ENCODE measurements around the gene SNX5.

DNA sequence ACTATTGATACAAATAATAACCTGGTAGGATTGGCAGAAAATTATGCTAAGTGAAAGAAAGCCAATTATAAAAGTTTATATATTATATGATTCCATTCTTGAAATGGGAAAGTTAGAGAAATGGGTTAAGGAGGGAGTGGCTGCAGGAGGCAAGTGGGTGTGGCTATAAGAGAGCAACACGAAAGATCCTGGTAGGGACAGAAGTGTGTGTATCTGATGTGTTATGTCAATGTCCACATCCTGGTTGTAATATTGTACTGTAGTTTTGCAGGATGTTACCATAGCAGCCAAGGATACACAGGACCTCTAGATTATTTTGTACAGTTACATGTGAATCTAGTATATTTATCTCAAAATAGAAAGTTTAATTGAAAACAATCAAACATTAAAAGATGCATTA is 46.8 kb downstream of the SNX5 start:
- TF ChIP-seq, protein P1, sequence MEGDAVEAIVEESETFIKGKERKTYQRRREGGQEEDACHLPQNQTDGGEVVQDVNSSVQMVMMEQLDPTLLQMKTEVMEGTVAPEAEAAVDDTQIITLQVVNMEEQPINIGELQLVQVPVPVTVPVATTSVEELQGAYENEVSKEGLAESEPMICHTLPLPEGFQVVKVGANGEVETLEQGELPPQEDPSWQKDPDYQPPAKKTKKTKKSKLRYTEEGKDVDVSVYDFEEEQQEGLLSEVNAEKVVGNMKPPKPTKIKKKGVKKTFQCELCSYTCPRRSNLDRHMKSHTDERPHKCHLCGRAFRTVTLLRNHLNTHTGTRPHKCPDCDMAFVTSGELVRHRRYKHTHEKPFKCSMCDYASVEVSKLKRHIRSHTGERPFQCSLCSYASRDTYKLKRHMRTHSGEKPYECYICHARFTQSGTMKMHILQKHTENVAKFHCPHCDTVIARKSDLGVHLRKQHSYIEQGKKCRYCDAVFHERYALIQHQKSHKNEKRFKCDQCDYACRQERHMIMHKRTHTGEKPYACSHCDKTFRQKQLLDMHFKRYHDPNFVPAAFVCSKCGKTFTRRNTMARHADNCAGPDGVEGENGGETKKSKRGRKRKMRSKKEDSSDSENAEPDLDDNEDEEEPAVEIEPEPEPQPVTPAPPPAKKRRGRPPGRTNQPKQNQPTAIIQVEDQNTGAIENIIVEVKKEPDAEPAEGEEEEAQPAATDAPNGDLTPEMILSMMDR (IDR thresholded peaks at IDR 0.05; ENCODE audit: low read depth, low read length), result no peak
- no peak for TF ChIP-seq POLR2A (IDR thresholded peaks at IDR 0.05; ENCODE audit: extremely low read depth, insufficient read length)
